HuH-7.5 (cell line): ENCODE data around the gene RACGAP1.
"Not testable (repeated sequence)": the region's sequence is repeated elsewhere in the genome, so short reads cannot be mapped to it uniquely, and the experiment has no call there.

Experiments used
- DNase-seq: peaks from one replicate; pipeline ENCODE4 v3.0.0; 2011; ENCODE audit warnings: low spot score

RACGAP1 gene

DNA sequence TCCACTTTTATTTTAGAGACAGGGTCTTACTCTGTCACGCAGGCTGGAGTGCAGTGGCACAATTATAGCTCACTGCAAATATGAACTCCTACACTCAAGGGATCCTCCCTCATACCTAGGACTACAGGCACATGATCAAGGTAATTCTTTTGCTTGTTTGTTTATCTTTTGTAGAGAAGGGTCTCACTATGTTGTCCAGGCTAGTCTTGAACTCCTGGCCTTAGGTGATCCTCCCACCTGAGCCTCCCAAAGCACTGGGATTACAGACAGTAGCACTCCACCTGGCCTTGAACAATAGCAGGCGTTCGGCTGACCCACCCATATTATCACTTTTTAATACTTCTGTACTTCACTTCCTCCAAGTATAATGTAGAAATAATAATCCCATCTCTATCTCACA lies 1.4 kb upstream of the RACGAP1 start:
- DNase-seq: no peak

DNA sequence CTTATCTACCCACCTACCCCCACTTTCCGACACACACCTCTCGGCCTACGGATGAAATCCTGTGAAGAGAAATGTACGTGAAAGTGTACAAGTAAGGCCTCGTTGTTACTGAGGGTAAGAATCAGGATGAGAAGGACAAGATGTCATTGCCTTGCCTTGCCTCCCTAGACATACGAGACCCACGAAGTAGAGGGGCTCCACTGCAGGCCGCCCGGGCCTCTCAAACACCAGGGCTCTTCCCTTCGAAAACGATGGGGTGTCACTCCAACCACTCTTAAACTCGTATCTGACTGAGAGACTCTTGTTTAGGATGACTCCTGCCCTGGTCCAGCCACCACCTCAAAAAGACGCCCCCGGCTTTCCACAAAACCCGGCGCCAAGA lies 498 bp downstream of the RACGAP1 start:
- no peak for DNase-seq

DNA sequence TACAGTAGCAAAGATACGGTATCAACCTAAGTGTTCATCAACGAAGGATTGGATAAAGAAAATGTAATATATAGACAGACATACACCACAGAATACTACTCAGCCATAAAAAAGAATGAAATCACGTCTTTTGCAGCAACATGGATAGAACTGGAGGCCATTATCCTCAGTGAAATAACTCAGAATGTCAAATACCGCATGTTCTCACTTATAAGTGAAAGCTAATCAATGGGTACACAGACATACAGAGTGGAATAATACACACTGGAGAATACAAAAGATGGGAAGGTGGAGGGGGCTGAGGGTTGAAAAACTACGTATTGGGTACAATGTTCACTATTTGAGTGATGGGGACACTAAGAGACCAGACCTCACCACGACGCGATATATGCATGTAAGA lies 1.1 kb downstream of the RACGAP1 start:
- DNase-seq: no peak

- DNase-seq: no peak
Observed at GRCh38 chr12:50022903-50023302, 2.4 kb downstream of the RACGAP1 start.

GRCh38 chr12:50021031-50021430 lies 4.3 kb downstream of the RACGAP1 start:
- DNase-seq: no peak

DNA sequence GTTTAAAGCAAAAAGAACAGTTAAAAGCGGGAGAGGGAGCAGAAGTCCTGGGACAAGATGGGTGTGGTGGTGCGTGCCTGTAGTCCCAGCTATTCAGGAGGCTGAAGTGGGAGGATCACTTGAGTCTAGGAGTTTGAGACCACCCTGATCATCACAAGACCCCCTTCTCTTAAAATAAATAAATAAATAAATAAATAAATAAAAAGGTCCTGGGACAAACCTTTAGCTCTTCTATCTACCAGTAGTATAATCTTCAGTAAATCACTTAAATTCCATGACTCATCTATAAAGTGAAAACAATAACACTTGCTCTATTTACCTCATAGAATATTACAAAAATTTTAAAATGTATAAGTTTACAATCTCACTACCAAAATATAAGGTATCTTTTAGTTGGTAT lies 5.8 kb downstream of the RACGAP1 start:
- DNase-seq: no peak

GRCh38 chr12:50018968-50019367 lies 6.3 kb downstream of the RACGAP1 start:
- no peak for DNase-seq

DNA sequence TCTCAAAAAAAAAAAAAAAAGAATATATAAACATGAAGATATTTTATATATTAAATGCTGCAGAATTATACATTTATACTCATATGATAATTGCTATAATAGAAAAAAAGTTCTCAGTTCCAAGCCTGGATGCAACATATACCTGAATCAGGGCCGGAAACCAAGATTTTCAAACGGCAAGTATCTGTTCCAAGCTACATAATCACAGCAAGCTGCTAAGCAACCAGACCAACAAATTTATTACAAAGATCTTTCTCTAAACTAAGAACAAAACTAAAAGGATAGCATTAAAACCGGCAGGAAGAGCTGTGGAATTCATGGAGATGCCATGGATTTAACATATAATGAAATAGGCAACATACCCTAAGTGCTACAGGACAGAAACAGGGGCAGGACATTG lies 7.1 kb downstream of the RACGAP1 start:
- no peak for DNase-seq

GRCh38 chr12:50017641-50018040 lies 7.7 kb downstream of the RACGAP1 start:
- DNase-seq: no peak

DNA sequence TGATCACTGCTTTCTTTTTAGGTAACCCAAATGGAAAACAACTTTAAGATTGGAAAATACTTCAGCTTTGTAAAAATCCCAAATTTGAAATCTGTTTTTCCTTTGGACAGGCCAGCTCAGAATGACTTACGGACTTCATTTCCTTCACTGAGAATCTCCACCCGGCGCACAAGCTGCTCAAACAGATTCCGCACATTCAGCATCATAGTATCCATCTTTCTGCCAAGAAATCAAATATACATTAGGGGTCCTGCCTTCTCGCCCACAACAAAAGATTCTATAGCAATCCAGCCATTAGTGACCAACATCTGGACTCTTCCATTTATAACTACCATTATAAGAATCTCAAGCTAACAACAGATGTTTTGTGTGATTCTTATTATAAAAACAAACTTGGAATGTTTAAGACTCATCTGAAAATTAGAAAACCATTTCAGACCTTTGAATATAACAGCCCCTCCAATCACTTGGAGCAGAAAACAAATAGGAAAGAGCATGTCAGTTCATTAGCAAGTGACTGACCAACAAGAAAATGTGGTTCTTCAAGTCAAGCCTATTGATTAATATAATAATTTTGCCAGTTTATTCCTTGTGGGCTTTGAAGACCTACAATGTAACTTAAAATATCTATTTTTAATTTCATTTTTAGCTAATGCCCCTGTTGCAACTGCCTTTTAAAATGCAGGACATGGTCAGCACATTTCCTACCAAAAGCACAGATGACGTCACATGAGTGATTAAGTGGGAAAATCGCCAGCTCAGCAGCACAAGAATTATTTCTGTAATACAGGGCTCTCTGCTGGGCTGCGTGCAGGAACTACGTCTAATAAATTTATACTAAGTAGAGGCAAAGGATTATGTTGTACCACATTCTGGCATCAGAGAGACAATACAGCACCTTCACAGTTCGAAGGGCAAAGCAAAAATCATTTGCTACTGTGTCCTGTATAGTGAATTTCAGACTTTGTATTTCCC lies 8.5 kb downstream of the RACGAP1 start:
- no peak for DNase-seq

DNA sequence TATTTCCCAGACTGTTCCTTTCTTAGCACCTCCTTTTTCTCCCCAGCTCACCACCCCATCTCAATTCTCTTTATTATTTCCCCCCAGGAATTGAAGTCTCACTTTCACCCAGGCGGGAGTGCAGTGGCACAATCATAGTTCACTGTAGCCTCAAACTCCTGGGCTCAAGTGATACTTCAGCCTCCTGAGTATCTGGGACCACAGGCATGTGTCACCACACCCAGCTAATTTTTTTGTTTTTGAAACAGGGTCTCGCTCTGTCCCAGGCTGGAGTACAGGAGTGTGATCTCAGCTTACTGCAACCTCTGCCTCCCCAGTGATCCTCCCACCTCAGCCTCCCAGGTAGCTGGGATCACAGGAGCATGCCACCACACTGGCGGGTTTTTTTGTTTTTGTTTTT lies 11.0 kb downstream of the RACGAP1 start:
- DNase-seq: no peak

DNA sequence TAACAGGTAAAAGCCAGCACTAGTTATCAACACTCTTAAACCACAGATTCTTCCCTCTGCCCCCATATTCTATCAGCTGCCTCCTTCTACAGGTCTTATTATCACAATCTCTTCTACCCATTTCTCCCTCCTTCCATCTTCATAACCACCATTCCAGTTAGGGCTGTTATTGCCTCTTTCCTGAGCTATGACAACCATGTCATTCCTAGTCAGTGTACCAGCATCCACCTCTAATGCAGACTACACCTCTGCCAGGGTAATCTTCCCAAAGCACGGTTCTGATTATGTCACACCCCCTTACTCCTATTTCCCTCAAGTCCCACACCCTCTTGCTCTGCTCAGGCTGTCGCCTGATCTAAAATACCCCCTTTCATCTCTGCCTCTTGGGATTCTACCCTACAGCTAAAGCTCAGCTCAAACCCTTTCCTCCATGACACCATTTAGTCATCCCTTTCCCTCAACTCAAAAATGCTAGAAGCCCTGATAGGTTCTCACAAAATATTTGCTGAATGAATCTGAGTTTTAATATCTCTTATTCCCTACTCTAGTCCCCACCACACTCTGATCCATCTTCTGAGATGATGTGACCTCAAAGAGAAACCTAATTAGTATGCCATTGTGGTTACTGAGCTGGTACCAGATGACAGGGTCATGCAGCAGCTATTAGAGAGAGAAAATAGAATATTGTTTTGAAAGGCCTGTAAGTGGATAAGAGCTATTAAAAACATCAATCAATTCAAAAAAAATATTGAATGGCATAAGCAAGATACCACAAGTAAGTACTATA lies 11.7 kb downstream of the RACGAP1 start:
- DNase-seq: no peak

- no peak for DNase-seq
Observed at GRCh38 chr12:50006754-50007442, 18.4 kb downstream of the RACGAP1 start.

GRCh38 chr12:50006280-50006679 lies 19.0 kb downstream of the RACGAP1 start:
- DNase-seq: no peak

- DNase-seq: no peak
Observed at GRCh38 chr12:50005175-50005574, 20.1 kb downstream of the RACGAP1 start.

- DNase-seq: no peak
Observed at GRCh38 chr12:50004696-50005095, 20.6 kb downstream of the RACGAP1 start.

DNA sequence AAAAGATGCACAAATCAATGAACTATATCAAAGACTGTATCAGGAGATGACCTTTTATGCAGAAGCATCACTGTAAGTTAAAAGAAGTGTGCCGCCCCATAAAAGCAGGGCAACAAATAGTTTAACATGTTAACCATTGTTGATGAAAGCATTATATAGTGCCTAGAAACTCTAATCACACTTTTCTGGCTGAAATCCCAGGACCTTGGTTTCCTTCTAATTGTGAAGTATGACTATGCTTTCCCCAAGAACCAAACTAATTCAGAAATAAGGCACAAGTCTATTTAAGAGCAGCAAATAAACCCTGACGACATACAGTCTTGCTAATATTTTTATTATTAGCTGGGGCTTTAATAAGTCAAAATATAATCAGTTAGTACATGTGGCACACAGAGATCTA lies 21.7 kb downstream of the RACGAP1 start:
- no peak for DNase-seq

- no peak for DNase-seq
Observed at GRCh38 chr12:49998453-49998852, 26.8 kb downstream of the RACGAP1 start.

DNA sequence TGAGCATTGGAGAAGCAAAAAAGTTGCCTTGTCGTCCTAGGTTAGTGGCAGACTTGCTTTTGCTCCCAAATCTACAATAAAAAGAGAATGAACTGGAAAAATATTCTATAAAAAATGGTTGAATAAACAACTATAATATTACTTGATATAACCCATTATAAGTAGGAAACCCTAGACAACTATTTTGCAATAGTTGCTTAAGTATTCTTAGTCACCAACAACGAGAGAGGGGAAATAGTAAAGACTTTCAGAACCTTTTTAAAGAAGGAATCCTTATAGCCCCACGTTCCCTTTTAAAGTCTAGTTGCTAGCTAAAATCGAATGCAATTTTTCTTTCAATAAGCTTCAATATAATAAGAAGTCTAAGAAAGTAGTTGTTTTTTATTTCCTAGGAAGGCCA lies 35.0 kb downstream of the RACGAP1 start:
- no peak for DNase-seq

- not testable (repeated sequence) for DNase-seq
Observed at GRCh38 chr12:49989400-49989799, 35.9 kb downstream of the RACGAP1 start.

DNA sequence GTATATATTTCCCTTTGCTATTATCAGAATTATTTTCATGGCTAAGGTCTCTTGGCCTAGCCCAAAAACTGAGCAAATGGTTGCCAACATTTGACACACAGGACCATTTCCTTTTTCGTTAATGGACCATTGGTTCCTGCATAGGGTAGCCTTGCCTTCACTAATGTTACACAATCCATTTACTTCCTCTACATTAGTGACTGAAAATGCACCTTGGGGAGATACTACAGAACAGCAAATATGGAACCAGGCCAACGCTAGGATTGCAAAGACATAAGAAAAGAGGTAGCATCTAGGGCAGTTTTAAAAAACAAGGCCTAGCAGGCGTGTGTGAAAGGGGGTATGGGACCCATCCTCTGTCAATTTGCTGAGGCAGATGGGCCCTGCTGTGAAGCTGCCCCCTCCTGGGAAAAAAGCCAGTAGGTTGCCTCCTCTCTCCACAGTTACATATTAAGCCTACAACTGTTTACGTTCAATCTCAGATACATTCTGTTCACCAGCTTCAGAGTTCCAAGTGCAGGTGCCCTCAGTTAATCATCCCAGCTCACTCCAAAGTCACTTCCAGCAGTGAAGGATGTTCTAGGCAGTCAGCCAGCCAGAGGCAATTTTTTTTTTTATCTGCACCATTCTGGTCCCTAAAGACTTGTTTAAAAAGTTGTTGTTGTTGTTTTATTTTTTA lies 37.5 kb downstream of the RACGAP1 start:
- DNase-seq: no peak

DNA sequence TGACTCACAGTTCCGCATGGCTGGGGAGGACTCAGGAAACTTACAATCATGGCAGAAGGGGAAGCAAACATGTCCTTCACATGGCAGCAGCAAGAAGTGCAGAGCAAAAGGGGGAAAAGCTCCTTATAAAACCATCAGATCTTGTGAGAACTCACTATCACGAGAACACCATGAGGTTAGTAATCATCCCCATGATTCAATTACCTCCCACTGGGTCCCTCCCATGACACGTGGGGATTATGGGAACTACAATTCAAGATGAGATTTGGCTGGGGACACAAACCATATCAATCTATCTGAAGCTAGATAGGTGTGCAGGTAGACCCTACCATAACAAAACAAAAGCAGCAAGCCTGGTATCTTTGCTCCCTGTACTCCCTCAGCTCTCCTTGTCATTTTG lies 38.8 kb downstream of the RACGAP1 start:
- DNase-seq: not testable (repeated sequence)
